Esophagus squamous epithelium (tissue), 5 donors: ENCODE results near the gene MOSMO. TPM values are rescaled to one million over a fixed set of nuclear protein-coding genes. Genes with fewer than 3 reads are reported as not detected.
"Not testable (repeated sequence)": the region's sequence is repeated elsewhere in the genome, so short reads cannot be mapped to it uniquely, and the experiment has no call there.

Experiments
- DNase-seq: peaks from one replicate; lab custom pipeline; 2025; lab: John Stamatoyannopoulos, UW
- H3K27ac ChIP-seq, 4 donors: fragments of 200-600 bp; sonication (generic); one replicate each; pipeline ENCODE4 v1.5.1; 2016 to 2019; ENCODE audit warnings: mild to moderate bottlenecking in 1 of 4
- H3K27me3 ChIP-seq, 4 donors: fragments of 200-600 bp; sonication (generic); 1 replicate in 3 of 4; 2 replicates in 1 of 4; pipeline versions ENCODE4 v1.5.1 to v1.6.0; 2017 to 2021; ENCODE audit warnings: antibody characterized with exemption in 1 of 4
- H3K36me3 ChIP-seq, 3 donors: fragments of 200-600 bp; sonication (generic); one replicate each; pipeline ENCODE4 v1.5.1; 2016 to 2019
- H3K4me1 ChIP-seq, 3 donors: fragments of 200-600 bp; sonication (generic); one replicate each; pipeline ENCODE4 v1.5.1; 2017 to 2019
- H3K4me3 ChIP-seq, 4 donors: fragments of 200-600 bp; sonication (generic); 1 replicate in 3 of 4; 2 replicates in 1 of 4; pipeline ENCODE4 v1.5.1; 2016 to 2019; ENCODE audit warnings: mild to moderate bottlenecking in 2 of 4, moderate library complexity in 1 of 4
- H3K9me3 ChIP-seq, 3 donors: fragments of 200-600 bp; sonication (generic); one replicate each; pipeline ENCODE4 v1.5.1; 2016 to 2019
- CTCF ChIP-seq, 6 experiments: fragments of 450-650 bp in 4 of 6; fragments of 200-600 bp in 2 of 6; sonication (generic) in 2 of 6; IDR thresholded peaks; one replicate each; pipeline ENCODE4 v1.5.1; 2016 to 2019; ENCODE audit warnings: antibody characterized with exemption in 6 of 6, mild to moderate bottlenecking in 4 of 6, moderate library complexity in 4 of 6
- POLR2A ChIP-seq, 4 donors: fragments of 450-650 bp; IDR thresholded peaks; one replicate each; pipeline ENCODE4 v1.6.1; 2017; ENCODE audit warnings: antibody characterized with exemption in 4 of 4, mild to moderate bottlenecking in 4 of 4, moderate library complexity in 3 of 4
- WGBS, 2 donors: methylation state at CpG; one replicate each; pipeline ENCODE4 v1.1.5; 2018; 5-methylcytosine and 5-hydroxymethylcytosine counted together
- intact Hi-C: fragments of 100-400 bp; cut with DNase I; formaldehyde crosslinking; loops from one replicate; pipeline ENCODE4 v1.15.0; 2022
- total RNA-seq, 4 donors: library from RNA; depleted of rRNA; stranded (reverse); fragments of >200 nt; gene quantifications; one replicate each; pipeline ENCODE4 v1.1.0, GENCODE V29; 2016
- donor health status: DM: yes; HTN: yes; CAD: no.

Gene MOSMO
- total RNA-seq, 4 donors from 2014 or later, result 4.5 to 18.9 (median 12.5) TPM

- no peak overlapping the region for H3K27ac ChIP-seq
- no peak for DNase-seq
- intact Hi-C loops, result no loop called here
- H3K36me3 ChIP-seq, result peaks cover 0 to 15% (median 0%) of the 10 kb centered on the region in 3 donors
- 90% methylated on average over 6 of the region's 6 CpGs for WGBS, 2 donors
- H3K9me3 ChIP-seq, result no peaks in the 10 kb centered on the region
- TF ChIP-seq CTCF (IDR thresholded peaks at IDR 0.05) (no peak), POLR2A (IDR thresholded peaks at IDR 0.05) (no peak)
- H3K27me3 ChIP-seq, result no peaks in the 10 kb centered on the region
- no peak overlapping the region for H3K4me3 ChIP-seq
- peaks cover 0 to 26% (median 10%) of the 10 kb centered on the region in 3 donors for H3K4me1 ChIP-seq
Observed at GRCh38 chr16:22030087-22030812, 22.3 kb downstream of the MOSMO start.

- intact Hi-C loops, result no loop called here
- Histone ChIP-seq H3K4me3 (no peak overlapping the region), H3K27ac (no peak overlapping the region), H3K9me3 (no peaks in the 10 kb centered on the region), H3K4me1 (peaks cover 0 to 14% (median 10%) of the 10 kb centered on the region in 3 donors), H3K27me3 (no peaks in the 10 kb centered on the region), H3K36me3 (peaks cover 0 to 16% (median 0%) of the 10 kb centered on the region in 3 donors)
- DNase-seq, result no peak
- WGBS, 2 donors, result 81 to 90% methylated on average over 2 of the region's 2 CpGs
- TF ChIP-seq POLR2A (IDR thresholded peaks at IDR 0.05) (no peak), CTCF (IDR thresholded peaks at IDR 0.05) (no peak)
Observed at GRCh38 chr16:22031483-22032083, 23.7 kb downstream of the MOSMO start.

- Histone ChIP-seq H3K36me3 (peaks cover 0 to 24% (median 0%) of the 10 kb centered on the region in 3 donors), H3K27me3 (no peaks in the 10 kb centered on the region), H3K4me1 (no peaks in the 10 kb centered on the region), H3K9me3 (no peaks in the 10 kb centered on the region), H3K4me3 (no peak overlapping the region), H3K27ac (no peak overlapping the region)
- 89 to 93% methylated on average over 1 to 3 of the region's 3 CpGs for WGBS, 2 donors
- no peak for DNase-seq
- TF ChIP-seq POLR2A (IDR thresholded peaks at IDR 0.05) (no peak), CTCF (IDR thresholded peaks at IDR 0.05) (no peak)
- intact Hi-C loops, result no loop called here
Observed at GRCh38 chr16:22034503-22034902, 26.6 kb downstream of the MOSMO start.

GRCh38 chr16:22035153-22035552 lies 27.2 kb downstream of the MOSMO start:
- no peak for DNase-seq
- intact Hi-C loops, result no loop called here
- Histone ChIP-seq H3K27me3 (no peaks in the 10 kb centered on the region), H3K9me3 (no peaks in the 10 kb centered on the region), H3K27ac (no peak overlapping the region), H3K4me3 (no peak overlapping the region), H3K4me1 (no peaks in the 10 kb centered on the region), H3K36me3 (peaks cover 0 to 24% (median 0%) of the 10 kb centered on the region in 3 donors)
- WGBS, 2 donors, result 56 to 66% methylated on average over 2 of the region's 2 CpGs
- TF ChIP-seq CTCF (IDR thresholded peaks at IDR 0.05) (no peak), POLR2A (IDR thresholded peaks at IDR 0.05) (no peak)

GRCh38 chr16:22043882-22044281 lies 36.0 kb downstream of the MOSMO start:
- H3K4me1 ChIP-seq, H3K27ac ChIP-seq, intact Hi-C loops, H3K27me3 ChIP-seq, H3K4me3 ChIP-seq, H3K9me3 ChIP-seq, DNase-seq: not testable (repeated sequence)
- H3K36me3 ChIP-seq, result peaks cover 0 to 12% (median 0%) of the 10 kb centered on the region in 3 donors
- WGBS, 2 donors, result 84 to 93% methylated on average over 3 of the region's 3 CpGs

GRCh38 chr16:22045888-22046287 lies 38.0 kb downstream of the MOSMO start:
- WGBS, 2 donors, result 57 to 61% methylated on average over 5 of the region's 5 CpGs
- not testable (repeated sequence) for H3K27ac ChIP-seq, DNase-seq

More at GRCh38 chr16:22045888-22046287, 38.0 kb downstream of the MOSMO start:
- intact Hi-C loops, H3K9me3 ChIP-seq, H3K4me1 ChIP-seq, H3K27me3 ChIP-seq, H3K4me3 ChIP-seq, H3K36me3 ChIP-seq: not testable (repeated sequence)
